Stimulated activated naive CD8-positive, alpha-beta T cell treated with anti-CD3 and anti-CD28 coated beads, Interleukin-15, Interleukin-2, amounts not matched to agents 100 ng/mL and 50 ng/mL, for 24 hours (primary cell): Measurements from ENCODE around the gene AMD1.
"Not testable (repeated sequence)": the region's sequence is repeated elsewhere in the genome, so short reads cannot be mapped to it uniquely, and the experiment has no call there.

ENCODE experiments used
- H3K27ac Mint-ChIP-seq: one replicate; pipeline ENCODE4 v1.8.0; 2021; ENCODE audit warnings: mild to moderate bottlenecking, mixed read lengths
- H3K27me3 Mint-ChIP-seq: one replicate; pipeline ENCODE4 v1.8.0; 2021; ENCODE audit warnings: mixed read lengths
- H3K36me3 Mint-ChIP-seq: one replicate; pipeline ENCODE4 v1.8.0; 2021; ENCODE audit warnings: low read depth, mixed read lengths
- H3K4me1 Mint-ChIP-seq: one replicate; pipeline ENCODE4 v1.8.0; 2021; ENCODE audit warnings: low read depth, mixed read lengths
- H3K4me3 Mint-ChIP-seq: one replicate; pipeline ENCODE4 v1.8.0; 2021; ENCODE audit warnings: mild to moderate bottlenecking, mixed read lengths
- H3K9me3 Mint-ChIP-seq: one replicate; pipeline ENCODE4 v1.8.0; 2021; ENCODE audit warnings: mixed read lengths

The AMD1 gene

GRCh38 chr6:110873981-110874879 is at the start of gene AMD1:
Gene AMD1, plus strand, starts transcription at chr6:110874785. Its CDS starts 321 bp downstream, at chr6:110875106.
- Mint-ChIP-seq H3K27me3 (no peaks in the 10 kb centered on the region), H3K9me3 (no peaks in the 10 kb centered on the region), H3K4me3 (peak within 1 kb of the TSS; percentile 97), H3K27ac (peak within 1 kb of the TSS; percentile 97), H3K4me1 (peaks cover 27% of the 10 kb centered on the region), H3K36me3 (peaks cover 29% of the 10 kb centered on the region)

GRCh38 chr6:110826236-110827129 is 48.1 kb upstream of the AMD1 start:
- H3K9me3 Mint-ChIP-seq = no peaks in the 10 kb centered on the region
- no peaks in the 10 kb centered on the region for H3K4me1 Mint-ChIP-seq
- no peaks in the 10 kb centered on the region for H3K36me3 Mint-ChIP-seq
- no peaks in the 10 kb centered on the region for H3K27me3 Mint-ChIP-seq
- H3K4me3 Mint-ChIP-seq = no peak overlapping the region
- no peak overlapping the region for H3K27ac Mint-ChIP-seq

- H3K36me3 Mint-ChIP-seq = no peaks in the 10 kb centered on the region
- no peaks in the 10 kb centered on the region for H3K4me1 Mint-ChIP-seq
- H3K27ac Mint-ChIP-seq = no peak overlapping the region
- no peaks in the 10 kb centered on the region for H3K27me3 Mint-ChIP-seq
- H3K9me3 Mint-ChIP-seq = no peaks in the 10 kb centered on the region
- H3K4me3 Mint-ChIP-seq = no peak overlapping the region
Observed at GRCh38 chr6:110828396-110828795, 46.2 kb upstream of the AMD1 start.

GRCh38 chr6:110831405-110831804 is 43.2 kb upstream of the AMD1 start:
- H3K36me3 Mint-ChIP-seq = no peaks in the 10 kb centered on the region
- no peak overlapping the region for H3K27ac Mint-ChIP-seq
- H3K4me3 Mint-ChIP-seq = no peak overlapping the region
- no peaks in the 10 kb centered on the region for H3K9me3 Mint-ChIP-seq
- H3K27me3 Mint-ChIP-seq = no peaks in the 10 kb centered on the region
- H3K4me1 Mint-ChIP-seq = no peaks in the 10 kb centered on the region

- no peak overlapping the region for H3K27ac Mint-ChIP-seq
- H3K36me3 Mint-ChIP-seq = no peaks in the 10 kb centered on the region
- H3K9me3 Mint-ChIP-seq = no peaks in the 10 kb centered on the region
- no peaks in the 10 kb centered on the region for H3K27me3 Mint-ChIP-seq
- no peak overlapping the region for H3K4me3 Mint-ChIP-seq
- no peaks in the 10 kb centered on the region for H3K4me1 Mint-ChIP-seq
Observed at GRCh38 chr6:110833831-110834230, 40.8 kb upstream of the AMD1 start.

GRCh38 chr6:110835751-110836150 is 38.8 kb upstream of the AMD1 start:
- H3K36me3 Mint-ChIP-seq, H3K9me3 Mint-ChIP-seq, H3K27me3 Mint-ChIP-seq, H3K4me3 Mint-ChIP-seq, H3K4me1 Mint-ChIP-seq, H3K27ac Mint-ChIP-seq: not testable (repeated sequence)

- Mint-ChIP-seq H3K4me3 (no peak overlapping the region), H3K9me3 (no peaks in the 10 kb centered on the region), H3K27me3 (no peaks in the 10 kb centered on the region), H3K4me1 (no peaks in the 10 kb centered on the region), H3K36me3 (no peaks in the 10 kb centered on the region), H3K27ac (no peak overlapping the region)
Observed at GRCh38 chr6:110841266-110841665, 33.3 kb upstream of the AMD1 start.

GRCh38 chr6:110849781-110850180 is 24.8 kb upstream of the AMD1 start:
- no peaks in the 10 kb centered on the region for H3K27me3 Mint-ChIP-seq
- H3K36me3 Mint-ChIP-seq = no peaks in the 10 kb centered on the region
- no peaks in the 10 kb centered on the region for H3K4me1 Mint-ChIP-seq
- no peak overlapping the region for H3K27ac Mint-ChIP-seq
- H3K4me3 Mint-ChIP-seq = no peak overlapping the region
- H3K9me3 Mint-ChIP-seq = no peaks in the 10 kb centered on the region

- H3K36me3 Mint-ChIP-seq = no peaks in the 10 kb centered on the region
- no peaks in the 10 kb centered on the region for H3K9me3 Mint-ChIP-seq
- no peaks in the 10 kb centered on the region for H3K27me3 Mint-ChIP-seq
- no peak overlapping the region for H3K4me3 Mint-ChIP-seq
- H3K27ac Mint-ChIP-seq = no peak overlapping the region
- no peaks in the 10 kb centered on the region for H3K4me1 Mint-ChIP-seq
Observed at GRCh38 chr6:110852773-110853172, 21.8 kb upstream of the AMD1 start.

GRCh38 chr6:110853754-110854477 is 20.7 kb upstream of the AMD1 start:
- Mint-ChIP-seq H3K9me3 (no peaks in the 10 kb centered on the region), H3K27me3 (no peaks in the 10 kb centered on the region), H3K27ac (no peak overlapping the region), H3K36me3 (no peaks in the 10 kb centered on the region), H3K4me1 (no peaks in the 10 kb centered on the region), H3K4me3 (no peak overlapping the region)

- peaks cover 11% of the 10 kb centered on the region for H3K4me1 Mint-ChIP-seq
- H3K9me3 Mint-ChIP-seq = no peaks in the 10 kb centered on the region
- no peaks in the 10 kb centered on the region for H3K27me3 Mint-ChIP-seq
- H3K4me3 Mint-ChIP-seq = no peak overlapping the region
- no peak overlapping the region for H3K27ac Mint-ChIP-seq
- H3K36me3 Mint-ChIP-seq = no peaks in the 10 kb centered on the region
Observed at GRCh38 chr6:110856296-110856695, 18.3 kb upstream of the AMD1 start.

- Mint-ChIP-seq H3K27me3 (no peaks in the 10 kb centered on the region), H3K27ac (no peak overlapping the region), H3K9me3 (no peaks in the 10 kb centered on the region), H3K4me3 (no peak overlapping the region), H3K36me3 (no peaks in the 10 kb centered on the region), H3K4me1 (peaks cover 11% of the 10 kb centered on the region)
Observed at GRCh38 chr6:110858016-110858415, 16.6 kb upstream of the AMD1 start.

- Mint-ChIP-seq H3K9me3 (no peaks in the 10 kb centered on the region), H3K4me1 (peaks cover 11% of the 10 kb centered on the region), H3K4me3 (no peak overlapping the region)
Observed at GRCh38 chr6:110858562-110859214, 15.9 kb upstream of the AMD1 start.

GRCh38 chr6:110859335-110859792 is 15.2 kb upstream of the AMD1 start:
- Mint-ChIP-seq H3K4me3 (no peak overlapping the region), H3K9me3 (no peaks in the 10 kb centered on the region), H3K36me3 (no peaks in the 10 kb centered on the region), H3K27ac (peak overlapping the region; percentile 71), H3K4me1 (peaks cover 11% of the 10 kb centered on the region), H3K27me3 (no peaks in the 10 kb centered on the region)

More at GRCh38 chr6:110858562-110859214, 15.9 kb upstream of the AMD1 start:
- H3K36me3 Mint-ChIP-seq = no peaks in the 10 kb centered on the region
- H3K27ac Mint-ChIP-seq = peak overlapping the region; percentile 71
- no peaks in the 10 kb centered on the region for H3K27me3 Mint-ChIP-seq
